Tongue (tissue), 1 donor: Measurements from ENCODE around the gene NAT14. TPM values are rescaled to one million over a fixed set of nuclear protein-coding genes. Genes with fewer than 3 reads are reported as not detected.

Experiments used
- total RNA-seq: library from RNA; depleted of rRNA; stranded (reverse); fragments of >200 nt; gene quantifications from one replicate; pipeline ENCODE4 v1.2.3, GENCODE V29; 2014

NAT14 gene
- total RNA-seq, 1 donor from 2014 or later, result 12.0 TPM

Other genes starting within 250 kb of the NAT14 start
- 33.4 TPM for gene PPP6R1, start 226.2 kb upstream of the NAT14 start, total RNA-seq
- 27.5 TPM for gene HSPBP1, start 205.1 kb upstream of the NAT14 start, total RNA-seq
- gene BRSK1, start 201.2 kb upstream of the NAT14 start, total RNA-seq, result 5.0 TPM
- not detected for gene TMEM150B, start 159.8 kb upstream of the NAT14 start, total RNA-seq
- 13.3 TPM for gene KMT5C, start 145.3 kb upstream of the NAT14 start, total RNA-seq
- gene COX6B2, start 130.5 kb upstream of the NAT14 start, total RNA-seq, result 0.72 TPM
- gene GARIN5B, start 121.9 kb upstream of the NAT14 start, total RNA-seq, result not detected
- gene IL11, start 114.7 kb upstream of the NAT14 start, total RNA-seq, result not detected
- not detected for gene TMEM190, start 108.4 kb upstream of the NAT14 start, total RNA-seq
- gene TMEM238, start 100.9 kb upstream of the NAT14 start, total RNA-seq, result 4.2 TPM
- gene RPL28, start 99.3 kb upstream of the NAT14 start, total RNA-seq, result 453 TPM
- 20.7 TPM for gene UBE2S, start 77.4 kb upstream of the NAT14 start, total RNA-seq
- not detected for gene SHISA7, start 41.9 kb upstream of the NAT14 start, total RNA-seq
- gene ISOC2, start 23.5 kb upstream of the NAT14 start, total RNA-seq, result 39.3 TPM
- gene C19orf85, start 20.4 kb upstream of the NAT14 start, total RNA-seq, result not detected
- 4.4 TPM for gene ZNF628, start 8.6 kb upstream of the NAT14 start, total RNA-seq
- gene SSC5D, start 3.2 kb downstream of the NAT14 start, total RNA-seq, result 29.2 TPM
- gene SBK2, start 51.9 kb downstream of the NAT14 start, total RNA-seq, result 10.2 TPM
- gene SBK3, start 60.4 kb downstream of the NAT14 start, total RNA-seq, result not detected
- 4.1 TPM for gene ZNF579, start 95.7 kb downstream of the NAT14 start, total RNA-seq
- 5.9 TPM for gene FIZ1, start 114.3 kb downstream of the NAT14 start, total RNA-seq
- 16.0 TPM for gene ZNF524, start 115.1 kb downstream of the NAT14 start, total RNA-seq
- gene ZNF865, start 120.5 kb downstream of the NAT14 start, total RNA-seq, result 5.0 TPM
- gene ZNF784, start 139.4 kb downstream of the NAT14 start, total RNA-seq, result 9.8 TPM
- 4.4 TPM for gene ZNF580, start 155.8 kb downstream of the NAT14 start, total RNA-seq
- 16.3 TPM for gene ZNF581, start 158.5 kb downstream of the NAT14 start, total RNA-seq
- 8.6 TPM for gene CCDC106, start 163.0 kb downstream of the NAT14 start, total RNA-seq
- 85.9 TPM for gene U2AF2, start 169.8 kb downstream of the NAT14 start, total RNA-seq
- gene EPN1, start 190.0 kb downstream of the NAT14 start, total RNA-seq, result 62.2 TPM